Pancreas (tissue), 10 donors: Measurements from ENCODE around the gene CAPN5. TPM values are rescaled to one million over a fixed set of nuclear protein-coding genes. Genes with fewer than 3 reads are reported as not detected.

Experiments used
- ATAC-seq, 4 donors: fragments of 200-7000 bp; cut with Tn5 transposase; one replicate each; pipeline versions ENCODE4 v1.8.0 to v1.9.1; 2020; ENCODE audit warnings: mild to moderate bottlenecking in 4 of 4, moderate library complexity in 4 of 4
- DNase-seq, 6 donors: peaks; one replicate each; pipeline ENCODE4 v3.0.0-alpha.2; 2020
- FAIRE-seq: peaks from 2 replicates; lab custom pipeline; 2012; peaks lifted over from hg19 to GRCh38; lab: Jason Lieb, UNC
- H3K27ac ChIP-seq, 4 donors: fragments of 200-600 bp; sonication (generic); 1 replicate in 3 of 4; 2 replicates in 1 of 4; pipeline versions ENCODE4 v1.5.0 to v1.8.0; 2020
- H3K27me3 ChIP-seq, 4 donors: fragments of 200-600 bp; one replicate each; pipeline ENCODE4 v1.8.0; 2021
- H3K36me3 ChIP-seq, 3 donors: fragments of 200-600 bp; sonication (generic) in 1 of 3; one replicate each; pipeline versions ENCODE4 v1.5.0 to v1.8.0; 2020 to 2021
- H3K4me1 ChIP-seq, 3 donors: fragments of 200-600 bp; one replicate each; pipeline ENCODE4 v1.8.0; 2021
- H3K4me3 ChIP-seq, 4 donors: fragments of 200-600 bp; sonication (generic) in 2 of 4; one replicate each; pipeline versions ENCODE4 v1.5.0 to v1.8.0; 2020 to 2021
- H3K9me3 ChIP-seq, 4 donors: fragments of 200-600 bp; one replicate each; pipeline ENCODE4 v1.8.0; 2021
- CTCF ChIP-seq, 4 donors: fragments of 200-600 bp; sonication (generic) in 3 of 4; IDR thresholded peaks; one replicate each; pipeline versions ENCODE4 v1.5.0 to v1.8.0; 2021; ENCODE audit warnings: antibody characterized with exemption in 4 of 4
- WGBS, 2 donors: extraction: QIAGEN DNeasy Blood & Tissue Kit; methylation state at CpG; one replicate each; pipeline ENCODE4 v1.1.7; 2013; 5-methylcytosine and 5-hydroxymethylcytosine counted together
- intact Hi-C, 3 donors: fragments of 100-400 bp; cut with DNase I; formaldehyde crosslinking; loops; one replicate each; pipeline versions ENCODE4 v1.11.1 to v1.14.2; 2022
- polyA plus RNA-seq, 2 donors: library from polyadenylated mRNA; stranded (reverse); fragments of 200-250 nt; gene quantifications; one replicate each; pipeline ENCODE4 v1.2.3, GENCODE V29; 2013
- total RNA-seq, 6 donors: library from RNA; stranded (reverse); fragmentation: NEBNext Ultra II Directional in 4 of 6; extraction: Animal tissue kit (Norgen Biotek cat#: 25700) in 4 of 6; gene quantifications; one replicate each; pipeline versions ENCODE4 v1.2.1 to v1.2.4, GENCODE V29; 2021 to 2023
- donor health status: healthy with polysubstance abuse.
- donor health status: DM: no; HTN: no; CAD: no; lungs with moderate emphysema.
- donor health status: DM: no; HTN: no; CAD: no.
- donor health status: control.
- donor health status: control.
- donor health status: Bipolar disorder and iron deficiency.
- donor health status: DM: yes; HTN: yes; CAD: no.
- donor health status: DM: no; HTN: no; CAD: no.
- donor health status: DM: no; HTN: no; CAD: no.
- donor health status: DM: yes; HTN: yes; CAD: no.

CAPN5 gene
- total and polyA plus RNA-seq, 8 donors = 3.3 to 11.0 (median 6.1) TPM

GRCh38 chr11:77174559-77174958 is 107.8 kb downstream of the CAPN5 start:
- Histone ChIP-seq H3K27me3 (no peaks in the 10 kb centered on the region), H3K36me3 (no peaks in the 10 kb centered on the region), H3K4me1 (no peaks in the 10 kb centered on the region), H3K27ac (no peak overlapping the region), H3K9me3 (no peaks in the 10 kb centered on the region), H3K4me3 (no peak overlapping the region)
- FAIRE-seq (no peak), ATAC-seq (peak in 2 of 4 donors; percentile 48 to 68), DNase-seq (peak in 4 of 6 donors; percentile 24 to 67 (median 52))
- intact Hi-C loops = no loop called here
- WGBS, 2 donors = 63 to 70% methylated on average over 16 of the region's 16 CpGs
- TF ChIP-seq CTCF (IDR thresholded peaks at IDR 0.05) = no peak

GRCh38 chr11:77175021-77175842 is 108.5 kb downstream of the CAPN5 start:
- H3K27ac ChIP-seq = no peak overlapping the region
- ATAC-seq = peak in 3 of 4 donors; percentile 15 to 68 (median 65)
- WGBS, 2 donors = 86 to 89% methylated on average over 15 of the region's 15 CpGs
- no peak for TF ChIP-seq CTCF (IDR thresholded peaks at IDR 0.05)
- no peaks in the 10 kb centered on the region for H3K4me1 ChIP-seq
- no peaks in the 10 kb centered on the region for H3K9me3 ChIP-seq
- no peaks in the 10 kb centered on the region for H3K36me3 ChIP-seq
- FAIRE-seq = no peak
- H3K4me3 ChIP-seq = no peak overlapping the region
- peak in 1 of 6 donors; percentile 39 for DNase-seq
- no peaks in the 10 kb centered on the region for H3K27me3 ChIP-seq
- intact Hi-C loops = no loop called here

Other genes with a start within 250 kb of the CAPN5 start
- 10 to 100 TPM in 1 of 6 donors, 1 to 10 TPM in 5; 4.9 to 13.2 (median 7.4) TPM for gene ACER3, start 206.1 kb upstream of the CAPN5 start, total RNA-seq
- 1 to 10 TPM; 2.0 to 2.6 TPM for gene ACER3, start 206.1 kb upstream of the CAPN5 start, polyA plus RNA-seq
- gene B3GNT6, start 32.6 kb upstream of the CAPN5 start, total RNA-seq = under 1 TPM in 1 of 6 donors, not detected in 5; 0.85 TPM
- gene B3GNT6, start 32.6 kb upstream of the CAPN5 start, polyA plus RNA-seq = not detected
- under 1 TPM in 2 of 6 donors, not detected in 4; 0.69 to 0.78 TPM for gene OMP, start 35.9 kb downstream of the CAPN5 start, total RNA-seq
- under 1 TPM in 1 of 2 donors, not detected in 1; 0.61 TPM for gene OMP, start 35.9 kb downstream of the CAPN5 start, polyA plus RNA-seq
- gene MYO7A, start 61.3 kb downstream of the CAPN5 start, total RNA-seq = 1 to 10 TPM; 3.8 to 9.7 (median 7.0) TPM
- gene MYO7A, start 61.3 kb downstream of the CAPN5 start, polyA plus RNA-seq = 10 to 100 TPM in 1 of 2 donors, 1 to 10 TPM in 1; 6.8 to 13.3 TPM
- not detected for gene GDPD4, start 234.7 kb downstream of the CAPN5 start, total RNA-seq
- not detected for gene GDPD4, start 234.7 kb downstream of the CAPN5 start, polyA plus RNA-seq